B cell (primary cell): ENCODE data around the gene ASPHD1. TPM values are rescaled to one million over a fixed set of nuclear protein-coding genes. Genes with fewer than 3 reads are reported as not detected.

Source experiments
- ATAC-seq: fragments of 200-7000 bp; cut with Tn5 transposase; one replicate; pipeline ENCODE4 v1.10.0; 2021; ENCODE audit warnings: low read depth, mild to moderate bottlenecking, moderate number of reproducible peaks, moderate library complexity
- CTCF ChIA-PET: fragments of 350-600 bp; sonication (Branson Sonifier 250); formaldehyde crosslinking; loops from one replicate; lab custom pipeline; 2021; ENCODE audit warnings: antibody characterized with exemption, inconsistent platforms; lab: Charles Lee
- POLR2A ChIA-PET: fragments of 350-600 bp; sonication (Branson Sonifier 250); formaldehyde crosslinking; loops from one replicate; lab custom pipeline; 2021; ENCODE audit warnings: antibody characterized with exemption; lab: Charles Lee
- DNase-seq: peaks from one replicate; pipeline ENCODE4 v3.0.0; 2013
- H2AFZ ChIP-seq: 2 replicates; pipeline ENCODE4 v1.6.1; 2012; ENCODE audit warnings: mild to moderate bottlenecking, low read depth, low read length; ENCODE audit not compliant: insufficient read depth, poor library complexity, severe bottlenecking
- H3K27ac ChIP-seq, 2 donors: 1 replicate in 1 of 2; 2 replicates in 1 of 2; pipeline ENCODE4 v1.5.1; 2012 to 2013; ENCODE audit warnings: low read length in 2 of 2, mild to moderate bottlenecking in 2 of 2, moderate library complexity in 1 of 2
- H3K27me3 ChIP-seq, 4 experiments: fragments of 200-600 bp in 1 of 4; sonication (generic) in 1 of 4; replicated peaks in 1 of 4; 1 replicate in 2 of 4; 2 replicates in 2 of 4; pipeline versions ENCODE4 v1.6.1 to v1.7.0; 2013 to 2016; ENCODE audit warnings: low read length in 3 of 4, mild to moderate bottlenecking in 2 of 4, mixed read lengths in 1 of 4, moderate library complexity in 1 of 4; ENCODE audit not compliant: insufficient read depth in 4 of 4, control insufficient read depth in 3 of 4; ENCODE audit errors: control extremely low read depth in 1 of 4
- H3K36me3 ChIP-seq, 2 experiments: replicated peaks in 1 of 2; 1 replicate in 1 of 2; 2 replicates in 1 of 2; pipeline versions ENCODE4 v1.6.1 to v1.7.1; 2013; ENCODE audit warnings: low read length in 1 of 2; ENCODE audit not compliant: insufficient read depth in 2 of 2, control insufficient read depth in 1 of 2; ENCODE audit errors: control extremely low read depth in 1 of 2, extremely low read depth in 1 of 2
- H3K4me1 ChIP-seq, 2 donors: fragments of 200-600 bp in 1 of 2; sonication (generic) in 1 of 2; 1 replicate in 1 of 2; 2 replicates in 1 of 2; pipeline versions ENCODE4 v1.5.1 to v1.6.1; 2013 to 2017; ENCODE audit warnings: low read length in 2 of 2; ENCODE audit not compliant: control insufficient read depth in 2 of 2, insufficient read depth in 2 of 2
- H3K4me2 ChIP-seq: replicated peaks from 2 replicates; pipeline ENCODE3; 2012; ENCODE audit warnings: mild to moderate bottlenecking, low read depth, low read length; ENCODE audit not compliant: poor library complexity, severe bottlenecking
- H3K4me3 ChIP-seq, 5 experiments: fragments of 200-600 bp in 1 of 5; sonication (generic) in 1 of 5; 1 replicate in 3 of 5; 2 replicates in 2 of 5; pipeline versions ENCODE4 v1.5.1 to v1.7.0; 2011 to 2016; ENCODE audit warnings: low read length in 4 of 5, mild to moderate bottlenecking in 4 of 5, low read depth in 2 of 5, control low read depth in 1 of 5, moderate library complexity in 1 of 5; ENCODE audit not compliant: insufficient read depth in 1 of 5; ENCODE audit errors: control extremely low read depth in 1 of 5, extremely low read depth in 1 of 5
- H3K79me2 ChIP-seq: fragments of 200-600 bp; sonication (generic); one replicate; pipeline ENCODE4 v1.6.0; 2016; ENCODE audit warnings: low read length; ENCODE audit not compliant: control insufficient read depth, insufficient read depth
- H3K9ac ChIP-seq: fragments of 200-600 bp; sonication (generic); 2 replicates; pipeline ENCODE4 v1.6.1; 2017; ENCODE audit warnings: mild to moderate bottlenecking, low read length, moderate library complexity
- H3K9me3 ChIP-seq, 3 donors: one replicate each; pipeline versions ENCODE4 v1.6.1 to v1.7.1; 2013; ENCODE audit warnings: low read length in 2 of 3; ENCODE audit not compliant: control insufficient read depth in 2 of 3, insufficient read depth in 1 of 3; ENCODE audit errors: control extremely low read depth in 1 of 3
- H4K20me1 ChIP-seq: 2 replicates; pipeline ENCODE4 v1.6.0; 2012; ENCODE audit warnings: mild to moderate bottlenecking, low read length; ENCODE audit not compliant: insufficient read depth, control insufficient read depth, poor library complexity, severe bottlenecking
- H3K27ac Mint-ChIP-seq: one replicate; pipeline ENCODE4 v1.8.0; 2021; ENCODE audit warnings: mixed read lengths
- H3K27me3 Mint-ChIP-seq: one replicate; pipeline ENCODE4 v1.8.0; 2021; ENCODE audit warnings: mixed read lengths
- H3K4me1 Mint-ChIP-seq: one replicate; pipeline ENCODE4 v1.8.0; 2021; ENCODE audit warnings: mixed read lengths
- H3K4me3 Mint-ChIP-seq: one replicate; pipeline ENCODE4 v1.8.0; 2021; ENCODE audit warnings: mixed read lengths
- H3K9me3 Mint-ChIP-seq: one replicate; pipeline ENCODE4 v1.8.0; 2022; ENCODE audit warnings: mixed read lengths; ENCODE audit not compliant: insufficient read depth
- EZH2 ChIP-seq: IDR thresholded peaks from 2 replicates; pipeline ENCODE4 v1.6.1; 2012; ENCODE audit warnings: borderline replicate concordance, low read depth, mild to moderate bottlenecking, moderate library complexity, low read length; ENCODE audit not compliant: insufficient read depth, poor library complexity, severe bottlenecking
- WGBS: methylation state at CpG from one replicate; pipeline ENCODE4 v1.1.5; 2013; ENCODE audit warnings: missing lambda C conversion rate; ENCODE audit not compliant: insufficient coverage; 5-methylcytosine and 5-hydroxymethylcytosine counted together
- intact Hi-C: fragments of 100-400 bp; cut with micrococcal nuclease; formaldehyde crosslinking; loops from one replicate; pipeline ENCODE4 v1.10.0; 2022
- polyA plus RNA-seq: library from polyadenylated mRNA; depleted of rRNA; stranded (reverse); fragments of >200 nt; gene quantifications from 2 replicates; pipeline ENCODE4 v1.2.3, GENCODE V29; 2012
- total RNA-seq, 2 donors: library from RNA; stranded (reverse); fragments of 120-200 nt in 1 of 2; gene quantifications; 1 replicate in 1 of 2; 2 replicates in 1 of 2; pipeline versions ENCODE4 v1.2.3 to v1.2.4, GENCODE V29; 2013 to 2022
- TF ChIP-seq, protein P1 (sequence below): fragments of 200-600 bp; IDR thresholded peaks from one replicate; pipeline ENCODE4 v1.8.0; 2022; ENCODE audit warnings: antibody characterized with exemption, mild to moderate bottlenecking

ASPHD1 gene
- total and polyA plus RNA-seq, 2 donors (not counting 1 experiment from before 2014, with no cell fraction given), result not detected

DNA sequence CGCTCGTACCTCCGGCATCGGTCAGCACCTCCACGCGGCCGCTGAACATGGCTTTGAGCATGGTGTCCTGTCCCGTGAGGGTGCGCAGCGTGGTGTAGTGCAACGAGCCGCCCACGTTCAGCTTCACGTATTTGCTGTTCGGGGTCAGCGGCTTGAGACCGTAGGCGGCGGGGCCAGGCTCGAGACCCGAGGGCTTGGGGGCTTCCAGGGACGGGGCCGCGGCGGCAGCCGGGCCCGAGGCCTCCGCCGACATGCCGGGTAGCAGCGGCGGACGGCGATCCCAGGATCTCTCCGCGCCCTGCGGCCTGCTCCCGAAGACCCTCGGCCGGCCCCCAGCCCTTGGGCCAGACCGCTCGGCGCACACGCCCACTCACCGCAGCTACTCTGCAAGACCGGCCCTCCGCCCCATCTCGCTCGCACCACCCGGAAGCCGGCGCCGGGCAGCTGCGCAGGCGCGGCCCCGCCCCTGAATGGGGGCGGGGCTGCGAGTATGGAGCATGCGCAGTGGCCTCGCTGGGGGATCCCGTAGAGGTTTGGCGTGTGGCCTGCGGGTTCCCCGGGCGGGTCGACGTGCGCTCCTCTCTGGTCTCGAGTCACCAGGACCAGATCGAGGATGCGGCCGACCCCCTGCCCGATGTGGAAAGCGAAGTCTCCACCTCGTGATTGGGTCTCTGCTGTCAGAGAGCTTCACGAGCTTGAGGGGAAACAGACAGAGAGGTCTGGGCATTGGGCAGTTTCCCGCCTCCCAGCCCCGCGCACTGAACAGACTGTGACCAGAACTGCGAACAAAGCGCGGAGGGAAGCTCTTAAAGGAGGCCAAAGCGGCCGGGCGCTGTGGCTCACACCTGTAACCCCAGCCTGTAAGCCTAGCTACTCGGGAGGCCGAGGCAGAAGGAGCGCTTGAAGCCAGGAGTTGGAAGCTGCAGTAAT, 25.8 kb downstream of the ASPHD1 start, which contains the start of gene KCTD13:
TSS of gene KCTD13 (minus strand) at position 446 of the 930 bp plus-strand sequence. CDS start at position 253, 193 bp downstream.
- ChIA-PET CTCF (interaction anchor here (0.6 to 2.0 kb wide), 8 partner anchors 35 to 708 kb away, joined by 3 to 9 read pairs (median 5); partner anchors contain the start of genes CDIPT, TAOK2 and TMEM219), POLR2A (interaction anchor here (0.5 to 1.7 kb wide), 9 partner anchors 11 to 429 kb away, joined by 3 to 11 read pairs (median 3); partner anchors contain the start of genes CD2BP2, TAOK2, TBX6 and TMEM219)
- Histone ChIP-seq H3K27me3 (no peaks in the 10 kb centered on the region), H3K4me3 (peak within 1 kb of the TSS; percentile 48 to 95 (median 84)), H3K27ac (peak within 1 kb of the TSS; percentile 80 to 84), H3K4me2 (peak within 1 kb of the TSS; percentile 89), H3K9me3 (no peaks in the 10 kb centered on the region), H3K36me3 (peaks cover 0 to 20% of the 10 kb centered on the region in 2 experiments), H4K20me1 (peaks cover 26% of the 10 kb centered on the region), H3K9ac (peak within 1 kb of the TSS; percentile 90), H2AFZ (peak within 1 kb of the TSS; percentile 96), H3K4me1 (peaks cover 14 to 21% of the 10 kb centered on the region in 2 donors), H3K79me2 (peaks cover 29% of the 10 kb centered on the region)
- Mint-ChIP-seq H3K4me3 (peak within 1 kb of the TSS; percentile 91), H3K4me1 (peaks cover 25% of the 10 kb centered on the region), H3K27me3 (no peaks in the 10 kb centered on the region), H3K27ac (peak within 1 kb of the TSS; percentile 96), H3K9me3 (no peaks in the 10 kb centered on the region)
- peak; percentile 91 for ATAC-seq
- TF ChIP-seq, protein P1, sequence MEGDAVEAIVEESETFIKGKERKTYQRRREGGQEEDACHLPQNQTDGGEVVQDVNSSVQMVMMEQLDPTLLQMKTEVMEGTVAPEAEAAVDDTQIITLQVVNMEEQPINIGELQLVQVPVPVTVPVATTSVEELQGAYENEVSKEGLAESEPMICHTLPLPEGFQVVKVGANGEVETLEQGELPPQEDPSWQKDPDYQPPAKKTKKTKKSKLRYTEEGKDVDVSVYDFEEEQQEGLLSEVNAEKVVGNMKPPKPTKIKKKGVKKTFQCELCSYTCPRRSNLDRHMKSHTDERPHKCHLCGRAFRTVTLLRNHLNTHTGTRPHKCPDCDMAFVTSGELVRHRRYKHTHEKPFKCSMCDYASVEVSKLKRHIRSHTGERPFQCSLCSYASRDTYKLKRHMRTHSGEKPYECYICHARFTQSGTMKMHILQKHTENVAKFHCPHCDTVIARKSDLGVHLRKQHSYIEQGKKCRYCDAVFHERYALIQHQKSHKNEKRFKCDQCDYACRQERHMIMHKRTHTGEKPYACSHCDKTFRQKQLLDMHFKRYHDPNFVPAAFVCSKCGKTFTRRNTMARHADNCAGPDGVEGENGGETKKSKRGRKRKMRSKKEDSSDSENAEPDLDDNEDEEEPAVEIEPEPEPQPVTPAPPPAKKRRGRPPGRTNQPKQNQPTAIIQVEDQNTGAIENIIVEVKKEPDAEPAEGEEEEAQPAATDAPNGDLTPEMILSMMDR, result no peak
- TF ChIP-seq EZH2, result no peak
- peak; percentile 94 for DNase-seq
- intact Hi-C loops, result loop anchor here (1.0 to 10.0 kb wide), 9 partner anchors 26 to 331 kb away; partner anchors contain the start of genes ASPHD1, CDIPT, INO80E and TAOK2
- WGBS, result under 1% methylated on average over 89 of the region's 89 CpGs
